Keratinocyte (primary cell): Measurements from ENCODE around the gene PSAP. TPM values are rescaled to one million over a fixed set of nuclear protein-coding genes. Genes with fewer than 3 reads are reported as not detected.

Experiments used
- DNase-seq: peaks from one replicate; pipeline ENCODE4 v3.0.0-alpha.2; 2011; ENCODE audit warnings: low read depth, missing footprints, low spot score
- FAIRE-seq: peaks from 2 replicates; lab custom pipeline; 2011; peaks lifted over from hg19 to GRCh38; lab: Jason Lieb, UNC
- H2AFZ ChIP-seq: 2 replicates; pipeline ENCODE4 v1.6.0; 2012; ENCODE audit warnings: low read length, control low read depth, inconsistent platforms; ENCODE audit not compliant: control insufficient read depth
- H3K27ac ChIP-seq: 2 replicates; pipeline ENCODE4 v1.5.1; 2011; ENCODE audit warnings: low read length; ENCODE audit not compliant: control insufficient read depth, insufficient read depth
- H3K27me3 ChIP-seq: 3 replicates; pipeline ENCODE4 v1.6.0; 2011; ENCODE audit warnings: low read length; ENCODE audit not compliant: control insufficient read depth, insufficient read depth; ENCODE audit errors: extremely low read depth
- H3K36me3 ChIP-seq, 2 experiments: 2 replicates in 1 of 2; 3 replicates in 1 of 2; pipeline ENCODE4 v1.5.1; 2011; ENCODE audit warnings: low read length in 2 of 2, mild to moderate bottlenecking in 1 of 2; ENCODE audit not compliant: control insufficient read depth in 2 of 2, insufficient read depth in 2 of 2; ENCODE audit errors: extremely low read depth in 1 of 2
- H3K4me1 ChIP-seq: 3 replicates; pipeline ENCODE4 v1.5.1; 2011; ENCODE audit warnings: low read length; ENCODE audit not compliant: control insufficient read depth, insufficient read depth; ENCODE audit errors: extremely low read depth
- H3K4me2 ChIP-seq: 3 replicates; pipeline ENCODE4 v1.6.0; 2011; ENCODE audit warnings: low read depth, low read length; ENCODE audit not compliant: control insufficient read depth, insufficient read depth; ENCODE audit errors: extremely low read depth
- H3K4me3 ChIP-seq, 3 experiments: fragments of 200-600 bp in 1 of 3; sonication (generic) in 1 of 3; 2 replicates in 2 of 3; 3 replicates in 1 of 3; pipeline ENCODE4 v1.5.1; 2011 to 2016; ENCODE audit warnings: low read length in 3 of 3, mild to moderate bottlenecking in 3 of 3, control low read depth in 2 of 3, inconsistent platforms in 1 of 3, low read depth in 1 of 3, mixed read lengths in 1 of 3, mixed run types in 1 of 3, moderate library complexity in 1 of 3; ENCODE audit not compliant: control insufficient read depth in 2 of 3, insufficient read depth in 2 of 3; ENCODE audit errors: extremely low read depth in 1 of 3
- H3K79me2 ChIP-seq: 2 replicates; pipeline ENCODE4 v1.6.0; 2012; ENCODE audit warnings: low read length; ENCODE audit not compliant: control insufficient read depth, insufficient read depth
- H3K9ac ChIP-seq: 3 replicates; pipeline ENCODE4 v1.6.0; 2011; ENCODE audit warnings: low read length; ENCODE audit not compliant: control insufficient read depth, insufficient read depth; ENCODE audit errors: extremely low read depth
- H3K9me1 ChIP-seq: 3 replicates; pipeline ENCODE4 v1.6.0; 2011; ENCODE audit warnings: low read length; ENCODE audit not compliant: control insufficient read depth, insufficient read depth; ENCODE audit errors: extremely low read depth
- H3K9me3 ChIP-seq: 2 replicates; pipeline ENCODE4 v1.5.1; 2012; ENCODE audit warnings: low read depth, low read length; ENCODE audit not compliant: control insufficient read depth
- H4K20me1 ChIP-seq: 3 replicates; pipeline ENCODE4 v1.6.0; 2011; ENCODE audit warnings: low read length; ENCODE audit not compliant: control insufficient read depth, insufficient read depth; ENCODE audit errors: extremely low read depth
- EZH2 ChIP-seq: IDR thresholded peaks from one replicate; pipeline ENCODE4 v1.6.1; 2012; ENCODE audit warnings: inconsistent platforms, mild to moderate bottlenecking, low read length, moderate library complexity
- dilution Hi-C: fragments of 300-500 bp; cut with MboI; formaldehyde crosslinking; loops from one replicate; pipeline ENCODE4 v1.7.0; 2020; ENCODE audit warnings: low sequenced_read_pairs; ENCODE audit not compliant: extremely low pct_ligation_motif_present
- polyA plus RNA-seq, 5 experiments: library from polyadenylated mRNA; depleted of rRNA in 3 of 5; stranded (reverse) in 3 of 5; stranded (forward) in 1 of 5; unstranded in 1 of 5; fragments of >200 nt; gene quantifications; 1 replicate in 1 of 5; 2 replicates in 3 of 5; 3 replicates in 1 of 5; pipeline versions ENCODE4 v1.2.1 to v1.2.3, GENCODE V29; 2011 to 2012; ENCODE audit warnings: missing spikeins in 2 of 5, low read depth in 1 of 5, low replicate concordance in 1 of 5
- TF ChIP-seq, protein P1 (sequence below), 3 experiments: IDR thresholded peaks in 1 of 3; conservative IDR thresholded peaks in 1 of 3; optimal IDR thresholded peaks in 1 of 3; 2 replicates in 2 of 3; 3 replicates in 1 of 3; pipeline versions ENCODE3 to v1.5.1; 2011; ENCODE audit warnings: low read length in 3 of 3, mild to moderate bottlenecking in 3 of 3, moderate library complexity in 2 of 3, control low read depth in 1 of 3, inconsistent platforms in 1 of 3; ENCODE audit not compliant: insufficient read depth in 2 of 3; ENCODE audit errors: extremely low read depth in 1 of 3

Gene PSAP
- polyA plus RNA-seq, 1 donor (not counting 4 experiments of a cell fraction or from before 2014, with no cell fraction given): 1,075 TPM

DNA sequence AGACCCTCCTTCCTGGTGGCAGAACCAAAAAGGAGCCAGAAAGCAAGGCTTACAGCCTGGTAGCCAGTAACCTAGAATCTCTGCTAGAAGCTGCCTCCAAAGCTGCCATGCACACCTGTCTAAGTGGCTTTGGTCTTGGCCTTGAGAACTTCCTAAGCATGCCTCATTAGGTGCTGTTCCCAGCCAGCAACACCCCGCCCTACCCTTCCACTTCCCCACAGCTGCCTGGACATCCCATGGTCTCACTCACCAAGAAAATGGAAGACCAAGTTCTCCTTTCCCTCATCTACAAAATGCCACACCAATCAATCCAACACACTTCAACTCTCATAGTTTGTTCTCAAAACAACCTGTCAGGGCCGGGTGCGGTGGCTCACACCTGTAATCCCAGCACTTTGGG, 4.2 kb downstream of the PSAP start:
- H3K9ac ChIP-seq: peak overlapping the region; percentile 35
- TF ChIP-seq, protein P1, sequence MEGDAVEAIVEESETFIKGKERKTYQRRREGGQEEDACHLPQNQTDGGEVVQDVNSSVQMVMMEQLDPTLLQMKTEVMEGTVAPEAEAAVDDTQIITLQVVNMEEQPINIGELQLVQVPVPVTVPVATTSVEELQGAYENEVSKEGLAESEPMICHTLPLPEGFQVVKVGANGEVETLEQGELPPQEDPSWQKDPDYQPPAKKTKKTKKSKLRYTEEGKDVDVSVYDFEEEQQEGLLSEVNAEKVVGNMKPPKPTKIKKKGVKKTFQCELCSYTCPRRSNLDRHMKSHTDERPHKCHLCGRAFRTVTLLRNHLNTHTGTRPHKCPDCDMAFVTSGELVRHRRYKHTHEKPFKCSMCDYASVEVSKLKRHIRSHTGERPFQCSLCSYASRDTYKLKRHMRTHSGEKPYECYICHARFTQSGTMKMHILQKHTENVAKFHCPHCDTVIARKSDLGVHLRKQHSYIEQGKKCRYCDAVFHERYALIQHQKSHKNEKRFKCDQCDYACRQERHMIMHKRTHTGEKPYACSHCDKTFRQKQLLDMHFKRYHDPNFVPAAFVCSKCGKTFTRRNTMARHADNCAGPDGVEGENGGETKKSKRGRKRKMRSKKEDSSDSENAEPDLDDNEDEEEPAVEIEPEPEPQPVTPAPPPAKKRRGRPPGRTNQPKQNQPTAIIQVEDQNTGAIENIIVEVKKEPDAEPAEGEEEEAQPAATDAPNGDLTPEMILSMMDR (optimal IDR thresholded peaks at IDR 0.05 in 1 of 3, IDR thresholded peaks at IDR 0.05 in 1 of 3, conservative IDR thresholded peaks at IDR 0.05 in 1 of 3; ENCODE audit: extremely low read depth in 1 of 3, insufficient read depth in 2 of 3, low read length in 3 of 3): no peak
- no peak for TF ChIP-seq EZH2
- dilution Hi-C loops: no loop called here
- H3K4me1 ChIP-seq: peaks cover 48% of the 10 kb centered on the region
- no peaks in the 10 kb centered on the region for H3K9me3 ChIP-seq
- H3K9me1 ChIP-seq: peaks cover 10% of the 10 kb centered on the region
- H3K79me2 ChIP-seq: peaks cover 90% of the 10 kb centered on the region
- peaks cover 3 to 10% of the 10 kb centered on the region in 2 experiments for H3K36me3 ChIP-seq
- peak overlapping the region; percentile 12 for H3K4me2 ChIP-seq
- H4K20me1 ChIP-seq: peaks cover 17% of the 10 kb centered on the region
- no peak for FAIRE-seq
- H2AFZ ChIP-seq: no peak overlapping the region
- DNase-seq: no peak
- H3K27me3 ChIP-seq: no peaks in the 10 kb centered on the region
- no peak overlapping the region for H3K27ac ChIP-seq
- no peak overlapping the region for H3K4me3 ChIP-seq

- no peaks in the 10 kb centered on the region for H3K27me3 ChIP-seq
- no peak overlapping the region for H2AFZ ChIP-seq
- peaks cover 3 to 10% of the 10 kb centered on the region in 2 experiments for H3K36me3 ChIP-seq
- peaks cover 21% of the 10 kb centered on the region for H4K20me1 ChIP-seq
- no peaks in the 10 kb centered on the region for H3K9me3 ChIP-seq
- H3K9ac ChIP-seq: peak overlapping the region; percentile 59
- dilution Hi-C loops: no loop called here
- peak overlapping the region in 1 of 3 experiments; percentile 25 for H3K4me3 ChIP-seq
- TF ChIP-seq, protein P1 (optimal IDR thresholded peaks at IDR 0.05 in 1 of 3, IDR thresholded peaks at IDR 0.05 in 1 of 3, conservative IDR thresholded peaks at IDR 0.05 in 1 of 3; ENCODE audit: extremely low read depth in 1 of 3, insufficient read depth in 2 of 3, low read length in 3 of 3): no peak
- DNase-seq (no peak), FAIRE-seq (no peak)
- peaks cover 96% of the 10 kb centered on the region for H3K79me2 ChIP-seq
- H3K4me2 ChIP-seq: peak overlapping the region; percentile 56
- peaks cover 10% of the 10 kb centered on the region for H3K9me1 ChIP-seq
- H3K27ac ChIP-seq: peak overlapping the region; percentile 84
- H3K4me1 ChIP-seq: peaks cover 47% of the 10 kb centered on the region
Measured at GRCh38 chr10:71845410-71846405, 5.3 kb downstream of the PSAP start.
